IMR-90 (cell line): Measurements from ENCODE around the gene SYNGR3. TPM values are rescaled to one million over a fixed set of nuclear protein-coding genes. Genes with fewer than 3 reads are reported as not detected.

ENCODE experiments used
- microRNA-seq, 2 experiments: library from miRNA; stranded (forward) in 1 of 2; unstranded in 1 of 2; fragments of 10-50 nt in 1 of 2; fragments of <30 nt in 1 of 2; gene quantifications in 1 of 2; microRNA quantifications in 1 of 2; one replicate each; pipeline versions ENCODE3 to v1.1.0; 2013 to 2020; ENCODE audit not compliant: insufficient read depth in 1 of 2, insufficient read length in 1 of 2, unreplicated experiment in 1 of 2
- polyA plus RNA-seq, 3 experiments: library from polyadenylated mRNA; depleted of rRNA; stranded (reverse); fragments of >200 nt; gene quantifications; 2 replicates each; pipeline ENCODE4 v1.2.3, GENCODE V29; 2012; ENCODE audit warnings: low replicate concordance in 1 of 3
- small RNA-seq, 5 experiments: library from RNA; depleted of rRNA; stranded (forward); fragments of <200 nt; gene quantifications; one replicate each; pipeline ENCODE3, GENCODE V24; 2012
- total RNA-seq: library from RNA; depleted of rRNA; stranded (reverse); fragments of >200 nt; gene quantifications from 2 replicates; pipeline ENCODE4 v1.2.3, GENCODE V29; 2012; rRNA removed

Gene SYNGR3
- total and polyA plus RNA-seq, 2 of the 4 experiments (the other 2 are of a cell fraction), result 1.8 to 5.8 TPM

Small RNA genes within 50 kb of the gene (microRNA-seq; reads per million reads assigned to microRNA genes)
- gene AC005363.2 (ENCODE audit: insufficient read depth, insufficient read length) (not detected), gene RN7SL219P (ENCODE audit: insufficient read depth, insufficient read length) (not detected), gene SNORA10 (ENCODE audit: insufficient read depth, insufficient read length) (not detected), gene SNORA64 (ENCODE audit: insufficient read depth, insufficient read length) (not detected)

Small RNA genes within 50 kb of the gene (small RNA-seq; reads per million reads assigned to genes)
- 0 to 0.41 (median 0) reads per million in 5 experiments for gene AC005363.2
- 0 reads per million in 5 experiments for gene RN7SL219P
- gene SNORA10, result 0 reads per million in 5 experiments
- 0 reads per million in 5 experiments for gene SNORA64

Other genes with a start within 250 kb of the SYNGR3 start
Only the 30 nearest of the 32 such genes appear.
- 12.7 and 15.3 TPM in 2 replicates for gene NME3, start 218.4 kb upstream of the SYNGR3 start, total RNA-seq
- 41.2 and 61.6 TPM in 2 replicates for gene NME3, start 218.4 kb upstream of the SYNGR3 start, polyA plus RNA-seq (2012; rRNA removed)
- 1.3 and 1.4 TPM in 2 replicates for gene EME2, start 217.2 kb upstream of the SYNGR3 start, total RNA-seq
- 9.6 and 11.1 TPM in 2 replicates for gene EME2, start 217.2 kb upstream of the SYNGR3 start, polyA plus RNA-seq (2012; rRNA removed)
- 68.5 and 73.3 TPM in 2 replicates for gene MRPS34, start 216.8 kb upstream of the SYNGR3 start, total RNA-seq
- gene MRPS34, start 216.8 kb upstream of the SYNGR3 start, polyA plus RNA-seq (2012; rRNA removed), result 80.4 and 87.2 TPM in 2 replicates
- gene SPSB3, start 207.4 kb upstream of the SYNGR3 start, total RNA-seq, result 9.1 and 10.6 TPM in 2 replicates
- 30.8 and 34.0 TPM in 2 replicates for gene SPSB3, start 207.4 kb upstream of the SYNGR3 start, polyA plus RNA-seq (2012; rRNA removed)
- 51.1 and 131 TPM in 2 replicates for gene NUBP2, start 207.0 kb upstream of the SYNGR3 start, total RNA-seq
- gene NUBP2, start 207.0 kb upstream of the SYNGR3 start, polyA plus RNA-seq (2012; rRNA removed), result 62.6 and 75.9 TPM in 2 replicates
- not detected in 2 replicates for gene IGFALS, start 196.3 kb upstream of the SYNGR3 start, total RNA-seq
- not detected in 2 replicates for gene IGFALS, start 196.3 kb upstream of the SYNGR3 start, polyA plus RNA-seq (2012; rRNA removed)
- 30.8 and 35.6 TPM in 2 replicates for gene HAGH, start 163.1 kb upstream of the SYNGR3 start, total RNA-seq
- 52.2 and 58.6 TPM in 2 replicates for gene HAGH, start 163.1 kb upstream of the SYNGR3 start, polyA plus RNA-seq (2012; rRNA removed)
- gene FAHD1, start 162.8 kb upstream of the SYNGR3 start, total RNA-seq, result 85.8 and 85.9 TPM in 2 replicates
- gene FAHD1, start 162.8 kb upstream of the SYNGR3 start, polyA plus RNA-seq (2012; rRNA removed), result 65.3 and 81.8 TPM in 2 replicates
- gene MEIOB, start 117.8 kb upstream of the SYNGR3 start, total RNA-seq, result under 0.01 TPM in 1 of 2 replicates, not detected in the other
- gene MEIOB, start 117.8 kb upstream of the SYNGR3 start, polyA plus RNA-seq (2012; rRNA removed), result 0.14 TPM in 1 of 2 replicates, not detected in the other
- gene HS3ST6, start 71.6 kb upstream of the SYNGR3 start, total RNA-seq, result not detected in 2 replicates
- gene HS3ST6, start 71.6 kb upstream of the SYNGR3 start, polyA plus RNA-seq (2012; rRNA removed), result not detected in 2 replicates
- 11.9 and 17.0 TPM in 2 replicates for gene MSRB1, start 46.8 kb upstream of the SYNGR3 start, total RNA-seq
- 32.3 and 35.1 TPM in 2 replicates for gene MSRB1, start 46.8 kb upstream of the SYNGR3 start, polyA plus RNA-seq (2012; rRNA removed)
- not detected in 2 replicates for gene RPL3L, start 35.3 kb upstream of the SYNGR3 start, total RNA-seq
- gene RPL3L, start 35.3 kb upstream of the SYNGR3 start, polyA plus RNA-seq (2012; rRNA removed), result not detected in 2 replicates
- 189 and 194 TPM in 2 replicates for gene NDUFB10, start 30.4 kb upstream of the SYNGR3 start, total RNA-seq
- 220 and 287 TPM in 2 replicates for gene NDUFB10, start 30.4 kb upstream of the SYNGR3 start, polyA plus RNA-seq (2012; rRNA removed)
- 2,703 and 2,852 TPM in 2 replicates for gene RPS2, start 25.1 kb upstream of the SYNGR3 start, total RNA-seq
- gene RPS2, start 25.1 kb upstream of the SYNGR3 start, polyA plus RNA-seq (2012; rRNA removed), result 6,941 and 7,712 TPM in 2 replicates
- not detected in 2 replicates for gene RNF151, start 23.1 kb upstream of the SYNGR3 start, total RNA-seq
- gene RNF151, start 23.1 kb upstream of the SYNGR3 start, polyA plus RNA-seq (2012; rRNA removed), result not detected in 2 replicates
- gene TBL3, start 17.9 kb upstream of the SYNGR3 start, total RNA-seq, result 38.5 and 40.3 TPM in 2 replicates
- 60.8 and 61.5 TPM in 2 replicates for gene TBL3, start 17.9 kb upstream of the SYNGR3 start, polyA plus RNA-seq (2012; rRNA removed)
- not detected in 2 replicates for gene NOXO1, start 8.5 kb upstream of the SYNGR3 start, total RNA-seq
- 0.32 and 0.56 TPM in 2 replicates for gene NOXO1, start 8.5 kb upstream of the SYNGR3 start, polyA plus RNA-seq (2012; rRNA removed)
- gene GFER, start 5.8 kb upstream of the SYNGR3 start, total RNA-seq, result 6.8 and 8.6 TPM in 2 replicates
- gene GFER, start 5.8 kb upstream of the SYNGR3 start, polyA plus RNA-seq (2012; rRNA removed), result 19.8 and 28.0 TPM in 2 replicates
- 3.4 and 4.4 TPM in 2 replicates for gene ZNF598, start 19.9 kb downstream of the SYNGR3 start, total RNA-seq
- 36.4 and 40.6 TPM in 2 replicates for gene ZNF598, start 19.9 kb downstream of the SYNGR3 start, polyA plus RNA-seq (2012; rRNA removed)
- gene NPW, start 29.8 kb downstream of the SYNGR3 start, total RNA-seq, result 0.18 TPM in 1 of 2 replicates, not detected in the other
- gene NPW, start 29.8 kb downstream of the SYNGR3 start, polyA plus RNA-seq (2012; rRNA removed), result 2.0 and 3.7 TPM in 2 replicates
- gene NHERF2, start 36.9 kb downstream of the SYNGR3 start, total RNA-seq, result 18.6 and 20.8 TPM in 2 replicates
- 77.8 and 96.6 TPM in 2 replicates for gene NHERF2, start 36.9 kb downstream of the SYNGR3 start, polyA plus RNA-seq (2012; rRNA removed)
- 22.8 and 28.1 TPM in 2 replicates for gene NTHL1, start 57.9 kb downstream of the SYNGR3 start, total RNA-seq
- 28.0 and 33.3 TPM in 2 replicates for gene NTHL1, start 57.9 kb downstream of the SYNGR3 start, polyA plus RNA-seq (2012; rRNA removed)
- 22.8 and 31.4 TPM in 2 replicates for gene TSC2, start 58.0 kb downstream of the SYNGR3 start, total RNA-seq
- gene TSC2, start 58.0 kb downstream of the SYNGR3 start, polyA plus RNA-seq (2012; rRNA removed), result 88.6 and 95.9 TPM in 2 replicates
- gene PKD1, start 145.9 kb downstream of the SYNGR3 start, total RNA-seq, result 7.9 and 15.6 TPM in 2 replicates
- 97.3 and 118 TPM in 2 replicates for gene PKD1, start 145.9 kb downstream of the SYNGR3 start, polyA plus RNA-seq (2012; rRNA removed)
- gene RAB26, start 158.7 kb downstream of the SYNGR3 start, total RNA-seq, result 1.1 TPM in 2 replicates
- 4.5 and 4.8 TPM in 2 replicates for gene RAB26, start 158.7 kb downstream of the SYNGR3 start, polyA plus RNA-seq (2012; rRNA removed)
- gene TRAF7, start 165.8 kb downstream of the SYNGR3 start, total RNA-seq, result 26.4 and 29.6 TPM in 2 replicates
- gene TRAF7, start 165.8 kb downstream of the SYNGR3 start, polyA plus RNA-seq (2012; rRNA removed), result 52.6 and 55.1 TPM in 2 replicates
- not detected in 2 replicates for gene CASKIN1, start 206.6 kb downstream of the SYNGR3 start, total RNA-seq
- gene CASKIN1, start 206.6 kb downstream of the SYNGR3 start, polyA plus RNA-seq (2012; rRNA removed), result 0.05 and 0.06 TPM in 2 replicates
- 34.4 and 50.3 TPM in 2 replicates for gene MLST8, start 215.5 kb downstream of the SYNGR3 start, total RNA-seq
- gene MLST8, start 215.5 kb downstream of the SYNGR3 start, polyA plus RNA-seq (2012; rRNA removed), result 93.7 and 94.1 TPM in 2 replicates
- 0.18 and 0.28 TPM in 2 replicates for gene BRICD5, start 220.9 kb downstream of the SYNGR3 start, total RNA-seq
- gene BRICD5, start 220.9 kb downstream of the SYNGR3 start, polyA plus RNA-seq (2012; rRNA removed), result 0.94 and 1.5 TPM in 2 replicates
- gene PGP, start 224.9 kb downstream of the SYNGR3 start, total RNA-seq, result 4.1 and 5.8 TPM in 2 replicates
- gene PGP, start 224.9 kb downstream of the SYNGR3 start, polyA plus RNA-seq (2012; rRNA removed), result 9.4 and 13.5 TPM in 2 replicates